ENCODE data around the gene SCRN1.
"Not testable (repeated sequence)": the region's sequence is repeated elsewhere in the genome, so short reads cannot be mapped to it uniquely, and the experiment has no call there.

The SCRN1 gene

GRCh38 chr7:29968683-29969395 is 20.8 kb downstream of the SCRN1 start:
- Histone ChIP-seq H4K20me1 (no peaks in the 10 kb centered on the region), H3K27me3 (no peaks in the 10 kb centered on the region), H3K27ac (no peak overlapping the region), H3K4me1 (no peaks in the 10 kb centered on the region), H3K4me3 (no peak overlapping the region), H3K9ac (no peak overlapping the region), H3K36me3 (no peaks in the 10 kb centered on the region), H3K4me2 (no peak overlapping the region), H3K9me3 (replicated peaks in 1 of 11) (peaks cover 0 to 6% (median 0%) of the 10 kb centered on the region in 11 experiments; a peak in 1 of 22 replicates)
- TF ChIP-seq Cebpa-rat (IDR thresholded peaks at IDR 0.05) = no peak

DNA sequence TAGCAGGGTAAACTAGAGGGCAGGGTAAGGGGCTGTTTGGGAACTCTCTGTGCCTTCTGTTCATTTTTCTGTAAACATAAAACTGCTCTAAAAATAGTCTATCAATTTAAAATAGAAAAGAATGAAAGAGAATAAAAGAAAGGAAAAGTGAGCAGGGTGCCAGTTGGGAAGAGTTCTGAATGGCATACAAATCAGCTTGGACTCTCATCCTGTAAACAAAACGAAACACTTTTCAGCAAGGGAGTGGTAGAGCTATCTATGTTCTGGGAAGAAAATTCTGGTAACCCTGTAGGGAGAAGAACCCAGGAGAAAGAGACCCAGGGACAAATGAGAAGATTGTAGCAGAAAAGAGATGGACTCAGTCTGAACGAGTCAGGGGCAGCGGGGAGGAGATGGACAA is 24.6 kb downstream of the SCRN1 start:
- Histone ChIP-seq H3K9me3 (replicated peaks in 1 of 11) (peaks cover 0 to 6% (median 0%) of the 10 kb centered on the region in 11 experiments; a peak in 2 of 22 replicates), H3K27ac (no peak overlapping the region), H3K9ac (no peak overlapping the region), H3K4me1 (no peaks in the 10 kb centered on the region), H3K27me3 (no peaks in the 10 kb centered on the region), H3K4me2 (no peak overlapping the region), H4K20me1 (no peaks in the 10 kb centered on the region), H3K4me3 (no peak overlapping the region), H3K36me3 (no peaks in the 10 kb centered on the region)
- TF ChIP-seq Cebpa-rat (IDR thresholded peaks at IDR 0.05) = no peak

GRCh38 chr7:29962035-29962434 is 27.6 kb downstream of the SCRN1 start:
- H3K36me3 ChIP-seq = no peaks in the 10 kb centered on the region
- H3K9ac ChIP-seq = no peak overlapping the region
- H3K27ac ChIP-seq = no peak overlapping the region
- no peak overlapping the region for H3K4me3 ChIP-seq
- H3K27me3 ChIP-seq = no peaks in the 10 kb centered on the region
- no peak overlapping the region for H3K4me2 ChIP-seq
- TF ChIP-seq Cebpa-rat (IDR thresholded peaks at IDR 0.05) = no peak
- no peaks in the 10 kb centered on the region; a peak in 2 of 22 replicates for H3K9me3 ChIP-seq (replicated peaks in 1 of 11)
- H3K4me1 ChIP-seq = no peaks in the 10 kb centered on the region
- no peaks in the 10 kb centered on the region for H4K20me1 ChIP-seq

GRCh38 chr7:29961611-29962010 is 28.0 kb downstream of the SCRN1 start:
- not testable (repeated sequence) for H3K9me3 ChIP-seq (replicated peaks in 1 of 11); H3K4me2 ChIP-seq; H3K9ac ChIP-seq; H3K4me3 ChIP-seq; H3K27me3 ChIP-seq; H3K27ac ChIP-seq; H3K36me3 ChIP-seq; H4K20me1 ChIP-seq; H3K4me1 ChIP-seq

DNA sequence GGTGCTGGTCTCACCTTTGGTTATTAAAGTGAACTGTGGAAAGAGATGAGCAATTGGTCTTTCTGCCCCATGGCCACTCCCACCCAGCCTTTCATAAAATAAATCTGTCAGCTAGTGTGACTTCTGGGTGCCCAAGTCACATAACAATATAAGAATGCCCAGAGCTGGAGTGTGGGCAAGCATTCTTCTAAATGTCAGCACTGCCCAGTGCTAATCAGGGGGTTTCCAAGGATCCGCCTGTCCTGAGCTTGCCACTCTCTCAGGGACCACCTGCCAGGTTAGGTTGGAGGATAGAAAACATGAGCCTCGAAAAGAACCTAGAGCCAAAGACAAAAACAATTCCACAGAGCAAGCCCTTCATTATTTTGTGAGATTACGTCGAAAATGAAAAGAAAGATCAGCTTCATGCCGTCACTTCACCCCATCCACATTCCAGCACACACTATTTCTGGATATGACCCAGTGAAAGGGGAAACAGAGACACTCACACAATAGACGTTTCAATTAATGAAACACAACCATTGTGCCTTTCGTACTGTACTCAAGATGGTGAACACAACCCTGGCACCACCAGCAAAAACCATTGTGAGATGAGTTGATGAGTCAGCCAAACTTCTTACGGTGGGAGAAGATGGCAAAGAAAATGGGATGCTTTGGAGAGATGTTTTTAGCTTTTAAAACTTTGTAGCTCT is 30.8 kb downstream of the SCRN1 start:
- no peaks in the 10 kb centered on the region for H3K36me3 ChIP-seq
- H3K4me1 ChIP-seq = peaks cover 7 to 12% (median 10%) of the 10 kb centered on the region in 10 experiments
- H3K9ac ChIP-seq = no peak overlapping the region
- H3K27ac ChIP-seq = no peak overlapping the region
- no peak for TF ChIP-seq Cebpa-rat (IDR thresholded peaks at IDR 0.05)
- no peak overlapping the region for H3K4me2 ChIP-seq
- H4K20me1 ChIP-seq = no peaks in the 10 kb centered on the region
- H3K27me3 ChIP-seq = no peaks in the 10 kb centered on the region
- H3K4me3 ChIP-seq = no peak overlapping the region
- H3K9me3 ChIP-seq (replicated peaks in 1 of 11) = no peaks in the 10 kb centered on the region; a peak in 2 of 22 replicates

GRCh38 chr7:29957521-29958310 is 31.9 kb downstream of the SCRN1 start:
- H4K20me1 ChIP-seq = no peaks in the 10 kb centered on the region
- H3K4me3 ChIP-seq = no peak overlapping the region
- H3K36me3 ChIP-seq = no peaks in the 10 kb centered on the region
- no peaks in the 10 kb centered on the region; a peak in 2 of 22 replicates for H3K9me3 ChIP-seq (replicated peaks in 1 of 11)
- no peaks in the 10 kb centered on the region for H3K27me3 ChIP-seq
- no peak overlapping the region for H3K9ac ChIP-seq
- peaks cover 7 to 12% (median 10%) of the 10 kb centered on the region in 10 experiments for H3K4me1 ChIP-seq
- no peak overlapping the region for H3K27ac ChIP-seq
- no peak for TF ChIP-seq Cebpa-rat (IDR thresholded peaks at IDR 0.05)
- no peak overlapping the region for H3K4me2 ChIP-seq

GRCh38 chr7:29956487-29956836 is 33.1 kb downstream of the SCRN1 start:
- Histone ChIP-seq H3K4me2 (peak overlapping the region; percentile 4 to 70 (median 47); a peak in 19 of 22 replicates), H4K20me1 (no peaks in the 10 kb centered on the region), H3K9ac (no peak overlapping the region), H3K9me3 (replicated peaks in 1 of 11) (peaks cover 0 to 6% (median 3%) of the 10 kb centered on the region in 11 experiments; a peak in 15 of 22 replicates), H3K27me3 (no peaks in the 10 kb centered on the region), H3K4me3 (no peak overlapping the region), H3K4me1 (peaks cover 7 to 12% (median 10%) of the 10 kb centered on the region in 10 experiments), H3K36me3 (no peaks in the 10 kb centered on the region), H3K27ac (no peak overlapping the region)
- no peak for TF ChIP-seq Cebpa-rat (IDR thresholded peaks at IDR 0.05)

- peak overlapping the region; percentile 4 to 70 (median 47); a peak in 19 of 22 replicates for H3K4me2 ChIP-seq
- H3K9me3 ChIP-seq (replicated peaks in 1 of 11) = peaks cover 4 to 11% (median 8%) of the 10 kb centered on the region in 11 experiments
- no peak overlapping the region for H3K9ac ChIP-seq
- no peaks in the 10 kb centered on the region for H3K27me3 ChIP-seq
- TF ChIP-seq Cebpa-rat (IDR thresholded peaks at IDR 0.05) = no peak
- H4K20me1 ChIP-seq = no peaks in the 10 kb centered on the region
- H3K27ac ChIP-seq = no peak overlapping the region
- peaks cover 7 to 12% (median 10%) of the 10 kb centered on the region in 10 experiments for H3K4me1 ChIP-seq
- H3K36me3 ChIP-seq = no peaks in the 10 kb centered on the region; a peak in 1 of 22 replicates
- no peak overlapping the region for H3K4me3 ChIP-seq
Observed at GRCh38 chr7:29955799-29956486, 33.7 kb downstream of the SCRN1 start.
